OCI-LY7 (cell line): ENCODE results near the gene HTRA1.

ENCODE experiments used
- EZH2phosphoT487 ChIP-seq: fragments of 200-600 bp; sonication (generic); IDR thresholded peaks from 2 replicates; pipeline ENCODE4 v1.6.1; 2018; ENCODE audit warnings: low read depth, borderline replicate concordance, mild to moderate bottlenecking, mixed run types, antibody characterized with exemption, low read length, moderate library complexity, mixed read lengths
- TF ChIP-seq, protein P1 (sequence below): fragments of 200-600 bp; sonication (generic); conservative IDR thresholded peaks from 2 replicates; pipeline ENCODE4 v1.5.1; 2014; ENCODE audit warnings: mild to moderate bottlenecking, antibody characterized with exemption, low read length, moderate library complexity, mixed read lengths

DNA sequence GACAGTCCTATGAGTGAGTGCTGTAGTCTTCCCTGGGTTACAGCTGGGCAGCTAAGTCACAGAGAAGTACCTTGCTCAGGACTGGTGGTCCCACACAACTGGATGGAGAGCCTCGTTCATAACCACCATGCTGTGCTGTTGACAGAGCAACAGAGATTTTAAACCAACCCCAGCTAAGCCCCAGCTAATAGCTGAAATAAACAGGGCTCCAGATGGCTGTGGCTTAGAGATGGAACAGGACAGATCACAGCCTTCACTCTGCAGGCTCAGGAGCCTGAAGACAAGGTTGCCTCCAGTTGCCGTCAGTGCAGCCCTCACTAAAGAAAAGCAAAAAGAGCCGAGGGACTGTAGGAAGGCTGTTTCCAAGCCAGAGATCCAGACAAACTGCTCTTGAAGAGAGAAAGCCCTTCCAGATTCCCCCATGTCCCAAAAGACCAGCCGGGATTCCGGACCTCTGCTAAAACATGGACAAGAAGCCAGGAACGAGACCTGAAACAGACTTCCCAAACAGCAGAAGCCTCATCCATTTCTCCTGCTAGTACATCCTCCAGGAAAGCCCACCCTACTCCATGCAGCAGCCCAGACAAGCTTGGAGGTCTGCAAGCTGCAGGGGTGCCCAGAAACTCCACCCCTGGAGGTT, 4.2 kb downstream of the HTRA1 start:
- TF ChIP-seq, protein P1, sequence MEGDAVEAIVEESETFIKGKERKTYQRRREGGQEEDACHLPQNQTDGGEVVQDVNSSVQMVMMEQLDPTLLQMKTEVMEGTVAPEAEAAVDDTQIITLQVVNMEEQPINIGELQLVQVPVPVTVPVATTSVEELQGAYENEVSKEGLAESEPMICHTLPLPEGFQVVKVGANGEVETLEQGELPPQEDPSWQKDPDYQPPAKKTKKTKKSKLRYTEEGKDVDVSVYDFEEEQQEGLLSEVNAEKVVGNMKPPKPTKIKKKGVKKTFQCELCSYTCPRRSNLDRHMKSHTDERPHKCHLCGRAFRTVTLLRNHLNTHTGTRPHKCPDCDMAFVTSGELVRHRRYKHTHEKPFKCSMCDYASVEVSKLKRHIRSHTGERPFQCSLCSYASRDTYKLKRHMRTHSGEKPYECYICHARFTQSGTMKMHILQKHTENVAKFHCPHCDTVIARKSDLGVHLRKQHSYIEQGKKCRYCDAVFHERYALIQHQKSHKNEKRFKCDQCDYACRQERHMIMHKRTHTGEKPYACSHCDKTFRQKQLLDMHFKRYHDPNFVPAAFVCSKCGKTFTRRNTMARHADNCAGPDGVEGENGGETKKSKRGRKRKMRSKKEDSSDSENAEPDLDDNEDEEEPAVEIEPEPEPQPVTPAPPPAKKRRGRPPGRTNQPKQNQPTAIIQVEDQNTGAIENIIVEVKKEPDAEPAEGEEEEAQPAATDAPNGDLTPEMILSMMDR, result no peak
- no peak for TF ChIP-seq EZH2phosphoT487
